ENCODE measurements around the gene KIFC3.
A peak's percentile ranks its signal among the peaks of the same experiment; 100 is the strongest.

GRCh38 chr16:57757326-57757786, 44.9 kb downstream of the KIFC3 start:
- no peak for TF ChIP-seq EP300 (IDR thresholded peaks at IDR 0.05)
- TF ChIP-seq, protein P1, sequence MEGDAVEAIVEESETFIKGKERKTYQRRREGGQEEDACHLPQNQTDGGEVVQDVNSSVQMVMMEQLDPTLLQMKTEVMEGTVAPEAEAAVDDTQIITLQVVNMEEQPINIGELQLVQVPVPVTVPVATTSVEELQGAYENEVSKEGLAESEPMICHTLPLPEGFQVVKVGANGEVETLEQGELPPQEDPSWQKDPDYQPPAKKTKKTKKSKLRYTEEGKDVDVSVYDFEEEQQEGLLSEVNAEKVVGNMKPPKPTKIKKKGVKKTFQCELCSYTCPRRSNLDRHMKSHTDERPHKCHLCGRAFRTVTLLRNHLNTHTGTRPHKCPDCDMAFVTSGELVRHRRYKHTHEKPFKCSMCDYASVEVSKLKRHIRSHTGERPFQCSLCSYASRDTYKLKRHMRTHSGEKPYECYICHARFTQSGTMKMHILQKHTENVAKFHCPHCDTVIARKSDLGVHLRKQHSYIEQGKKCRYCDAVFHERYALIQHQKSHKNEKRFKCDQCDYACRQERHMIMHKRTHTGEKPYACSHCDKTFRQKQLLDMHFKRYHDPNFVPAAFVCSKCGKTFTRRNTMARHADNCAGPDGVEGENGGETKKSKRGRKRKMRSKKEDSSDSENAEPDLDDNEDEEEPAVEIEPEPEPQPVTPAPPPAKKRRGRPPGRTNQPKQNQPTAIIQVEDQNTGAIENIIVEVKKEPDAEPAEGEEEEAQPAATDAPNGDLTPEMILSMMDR (IDR thresholded peaks at IDR 0.05), result peak; percentile 89 to 99 (median 93)
